ENCODE measurements around the gene ACTRT2. TPM values are rescaled to one million over a fixed set of nuclear protein-coding genes. Genes with fewer than 3 reads are reported as not detected.

The ACTRT2 gene
- total and polyA plus RNA-seq, 2 experiments from 2014 or later: not detected

DNA sequence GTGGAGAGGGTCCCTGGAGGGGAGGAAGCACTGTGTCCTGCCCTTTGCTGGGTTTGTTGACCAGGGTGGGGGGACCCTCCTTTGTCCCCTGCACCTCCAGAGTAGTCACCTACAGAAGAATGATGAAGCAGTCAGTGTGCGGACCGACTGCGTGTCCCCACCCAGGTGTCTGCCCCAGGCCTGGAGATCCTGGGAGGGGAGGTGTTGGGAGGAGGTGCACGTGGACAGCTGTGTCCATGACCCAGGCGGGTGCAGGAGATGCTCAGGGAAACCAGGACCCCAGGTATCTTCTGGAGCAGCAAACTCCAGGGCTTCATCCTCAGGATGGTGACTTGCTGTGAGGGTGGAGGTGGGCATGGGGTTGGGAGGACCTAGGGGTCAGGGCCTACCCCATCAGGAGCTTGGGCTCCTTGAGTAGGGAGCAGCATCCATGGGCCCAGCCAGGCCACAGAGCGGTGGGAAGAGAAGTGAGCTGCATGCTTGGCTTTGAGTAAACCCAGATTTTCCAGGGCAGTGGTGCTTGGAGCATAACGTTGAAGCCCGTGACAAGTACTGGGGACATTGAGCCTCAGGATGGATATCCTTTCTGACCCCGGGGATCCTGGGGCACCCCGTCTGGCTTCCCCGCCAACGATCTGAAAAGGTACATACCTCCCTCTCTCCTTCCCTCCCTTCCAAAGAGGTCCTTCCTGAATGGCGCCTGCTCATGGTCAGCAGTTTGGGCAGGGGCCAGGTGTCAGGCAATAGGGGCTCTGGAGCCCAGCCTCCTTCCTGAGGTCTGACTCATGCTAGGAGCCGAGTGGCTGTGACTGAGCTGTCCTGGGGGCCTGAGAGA lies 13.7 kb downstream of the ACTRT2 start (continued):
- no peak for TF ChIP-seq NANOG (IDR thresholded peaks at IDR 0.05; ENCODE audit: borderline replicate concordance)
- TF ChIP-seq, protein P1, sequence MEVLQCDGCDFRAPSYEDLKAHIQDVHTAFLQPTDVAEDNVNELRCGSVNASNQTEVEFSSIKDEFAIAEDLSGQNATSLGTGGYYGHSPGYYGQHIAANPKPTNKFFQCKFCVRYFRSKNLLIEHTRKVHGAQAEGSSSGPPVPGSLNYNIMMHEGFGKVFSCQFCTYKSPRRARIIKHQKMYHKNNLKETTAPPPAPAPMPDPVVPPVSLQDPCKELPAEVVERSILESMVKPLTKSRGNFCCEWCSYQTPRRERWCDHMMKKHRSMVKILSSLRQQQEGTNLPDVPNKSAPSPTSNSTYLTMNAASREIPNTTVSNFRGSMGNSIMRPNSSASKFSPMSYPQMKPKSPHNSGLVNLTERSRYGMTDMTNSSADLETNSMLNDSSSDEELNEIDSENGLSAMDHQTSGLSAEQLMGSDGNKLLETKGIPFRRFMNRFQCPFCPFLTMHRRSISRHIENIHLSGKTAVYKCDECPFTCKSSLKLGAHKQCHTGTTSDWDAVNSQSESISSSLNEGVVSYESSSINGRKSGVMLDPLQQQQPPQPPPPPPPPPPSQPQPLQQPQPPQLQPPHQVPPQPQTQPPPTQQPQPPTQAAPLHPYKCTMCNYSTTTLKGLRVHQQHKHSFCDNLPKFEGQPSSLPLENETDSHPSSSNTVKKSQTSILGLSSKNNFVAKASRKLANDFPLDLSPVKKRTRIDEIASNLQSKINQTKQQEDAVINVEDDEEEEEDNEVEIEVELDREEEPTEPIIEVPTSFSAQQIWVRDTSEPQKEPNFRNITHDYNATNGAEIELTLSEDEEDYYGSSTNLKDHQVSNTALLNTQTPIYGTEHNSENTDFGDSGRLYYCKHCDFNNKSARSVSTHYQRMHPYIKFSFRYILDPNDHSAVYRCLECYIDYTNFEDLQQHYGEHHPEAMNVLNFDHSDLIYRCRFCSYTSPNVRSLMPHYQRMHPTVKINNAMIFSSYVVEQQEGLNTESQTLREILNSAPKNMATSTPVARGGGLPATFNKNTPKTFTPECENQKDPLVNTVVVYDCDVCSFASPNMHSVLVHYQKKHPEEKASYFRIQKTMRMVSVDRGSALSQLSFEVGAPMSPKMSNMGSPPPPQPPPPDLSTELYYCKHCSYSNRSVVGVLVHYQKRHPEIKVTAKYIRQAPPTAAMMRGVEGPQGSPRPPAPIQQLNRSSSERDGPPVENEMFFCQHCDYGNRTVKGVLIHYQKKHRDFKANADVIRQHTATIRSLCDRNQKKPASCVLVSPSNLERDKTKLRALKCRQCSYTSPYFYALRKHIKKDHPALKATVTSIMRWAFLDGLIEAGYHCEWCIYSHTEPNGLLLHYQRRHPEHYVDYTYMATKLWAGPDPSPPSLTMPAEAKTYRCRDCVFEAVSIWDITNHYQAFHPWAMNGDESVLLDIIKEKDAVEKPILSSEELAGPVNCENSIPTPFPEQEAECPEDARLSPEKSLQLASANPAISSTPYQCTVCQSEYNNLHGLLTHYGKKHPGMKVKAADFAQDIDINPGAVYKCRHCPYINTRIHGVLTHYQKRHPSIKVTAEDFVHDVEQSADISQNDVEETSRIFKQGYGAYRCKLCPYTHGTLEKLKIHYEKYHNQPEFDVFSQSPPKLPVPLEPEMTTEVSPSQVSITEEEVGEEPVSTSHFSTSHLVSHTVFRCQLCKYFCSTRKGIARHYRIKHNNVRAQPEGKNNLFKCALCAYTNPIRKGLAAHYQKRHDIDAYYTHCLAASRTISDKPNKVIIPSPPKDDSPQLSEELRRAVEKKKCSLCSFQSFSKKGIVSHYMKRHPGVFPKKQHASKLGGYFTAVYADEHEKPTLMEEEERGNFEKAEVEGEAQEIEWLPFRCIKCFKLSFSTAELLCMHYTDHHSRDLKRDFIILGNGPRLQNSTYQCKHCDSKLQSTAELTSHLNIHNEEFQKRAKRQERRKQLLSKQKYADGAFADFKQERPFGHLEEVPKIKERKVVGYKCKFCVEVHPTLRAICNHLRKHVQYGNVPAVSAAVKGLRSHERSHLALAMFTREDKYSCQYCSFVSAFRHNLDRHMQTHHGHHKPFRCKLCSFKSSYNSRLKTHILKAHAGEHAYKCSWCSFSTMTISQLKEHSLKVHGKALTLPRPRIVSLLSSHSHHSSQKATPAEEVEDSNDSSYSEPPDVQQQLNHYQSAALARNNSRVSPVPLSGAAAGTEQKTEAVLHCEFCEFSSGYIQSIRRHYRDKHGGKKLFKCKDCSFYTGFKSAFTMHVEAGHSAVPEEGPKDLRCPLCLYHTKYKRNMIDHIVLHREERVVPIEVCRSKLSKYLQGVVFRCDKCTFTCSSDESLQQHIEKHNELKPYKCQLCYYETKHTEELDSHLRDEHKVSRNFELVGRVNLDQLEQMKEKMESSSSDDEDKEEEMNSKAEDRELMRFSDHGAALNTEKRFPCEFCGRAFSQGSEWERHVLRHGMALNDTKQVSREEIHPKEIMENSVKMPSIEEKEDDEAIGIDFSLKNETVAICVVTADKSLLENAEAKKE (CRISPR knock-in tag; IDR thresholded peaks at IDR 0.05): no peak

DNA sequence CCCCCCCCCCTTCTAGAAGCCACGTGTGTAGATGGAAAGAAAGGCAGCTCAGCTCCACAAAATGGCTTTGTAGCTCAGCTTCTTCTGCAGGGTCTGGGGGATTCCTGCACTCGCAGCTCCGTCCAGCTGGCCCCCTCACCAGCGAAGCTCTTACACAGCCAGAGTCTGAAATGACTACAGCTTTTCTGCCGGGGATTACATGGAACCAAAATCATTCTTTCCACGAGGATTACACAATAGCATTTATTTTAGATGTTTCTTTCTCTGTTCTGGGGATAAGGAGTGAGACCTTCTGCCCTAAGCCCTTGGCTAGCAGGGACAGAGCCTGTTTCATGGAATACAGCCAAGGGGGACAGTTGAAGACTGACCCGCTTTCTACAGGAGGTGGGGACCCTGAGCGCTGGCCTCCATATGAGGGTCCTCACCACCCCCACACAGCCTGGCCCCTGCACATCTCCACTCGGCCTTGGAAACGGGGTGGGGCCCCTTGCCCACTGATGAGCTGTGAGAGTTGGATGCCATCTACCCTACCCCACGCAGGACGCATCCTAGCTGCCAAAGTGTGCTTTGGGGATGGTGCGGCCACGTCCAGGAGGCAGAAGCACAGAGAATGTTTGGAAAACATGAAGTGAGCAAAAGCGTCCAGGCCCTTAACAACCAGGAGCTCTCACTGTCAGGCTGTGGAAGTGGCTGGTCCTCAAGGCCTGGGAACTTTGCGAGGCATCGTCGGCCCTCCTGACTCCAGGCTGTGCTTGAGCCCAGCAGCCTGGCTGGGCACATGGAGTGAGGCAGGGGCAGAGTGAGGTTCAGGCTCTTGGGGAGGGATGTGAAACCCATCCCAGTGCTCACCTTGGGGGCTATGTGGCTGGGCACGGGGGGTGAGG lies 14.5 kb downstream of the ACTRT2 start:
- Histone ChIP-seq H3K4me3 (no peak overlapping the region), H3K27me3 (ENCODE audit: insufficient read depth) (no peaks in the 10 kb centered on the region), H4K20me1 (replicated peaks; ENCODE audit: insufficient read depth) (no peaks in the 10 kb centered on the region), H3K36me3 (ENCODE audit: insufficient read depth) (no peaks in the 10 kb centered on the region), H3K9me2 (ENCODE audit: insufficient read depth) (no peaks in the 10 kb centered on the region), H3K4me2 (no peak overlapping the region), H3K79me2 (replicated peaks; ENCODE audit: insufficient read depth) (no peaks in the 10 kb centered on the region), H3K4me1 (ENCODE audit: insufficient read depth) (no peaks in the 10 kb centered on the region), H2AFZ (no peak overlapping the region), H3K27ac (ENCODE audit: low read depth) (no peak overlapping the region), H3F3A (replicated peaks; ENCODE audit: low read depth) (no peaks in the 10 kb centered on the region)
- Mint-ChIP-seq H3K27ac (no peak overlapping the region), H3K4me3 (no peak overlapping the region), H3K4me1 (peaks cover 3% of the 10 kb centered on the region; the same call in 2 of the 3 replicates), H3K27me3 (ENCODE audit: insufficient read depth, low read depth, poor library complexity) (peaks cover 10% of the 10 kb centered on the region), H3K9me3 (no peaks in the 10 kb centered on the region), H3K36me3 (ENCODE audit: low read depth) (no peaks in the 10 kb centered on the region)
- DNase-seq (ENCODE audit: low spot score): no peak
- no peak for ATAC-seq
- TF ChIP-seq, protein P2, sequence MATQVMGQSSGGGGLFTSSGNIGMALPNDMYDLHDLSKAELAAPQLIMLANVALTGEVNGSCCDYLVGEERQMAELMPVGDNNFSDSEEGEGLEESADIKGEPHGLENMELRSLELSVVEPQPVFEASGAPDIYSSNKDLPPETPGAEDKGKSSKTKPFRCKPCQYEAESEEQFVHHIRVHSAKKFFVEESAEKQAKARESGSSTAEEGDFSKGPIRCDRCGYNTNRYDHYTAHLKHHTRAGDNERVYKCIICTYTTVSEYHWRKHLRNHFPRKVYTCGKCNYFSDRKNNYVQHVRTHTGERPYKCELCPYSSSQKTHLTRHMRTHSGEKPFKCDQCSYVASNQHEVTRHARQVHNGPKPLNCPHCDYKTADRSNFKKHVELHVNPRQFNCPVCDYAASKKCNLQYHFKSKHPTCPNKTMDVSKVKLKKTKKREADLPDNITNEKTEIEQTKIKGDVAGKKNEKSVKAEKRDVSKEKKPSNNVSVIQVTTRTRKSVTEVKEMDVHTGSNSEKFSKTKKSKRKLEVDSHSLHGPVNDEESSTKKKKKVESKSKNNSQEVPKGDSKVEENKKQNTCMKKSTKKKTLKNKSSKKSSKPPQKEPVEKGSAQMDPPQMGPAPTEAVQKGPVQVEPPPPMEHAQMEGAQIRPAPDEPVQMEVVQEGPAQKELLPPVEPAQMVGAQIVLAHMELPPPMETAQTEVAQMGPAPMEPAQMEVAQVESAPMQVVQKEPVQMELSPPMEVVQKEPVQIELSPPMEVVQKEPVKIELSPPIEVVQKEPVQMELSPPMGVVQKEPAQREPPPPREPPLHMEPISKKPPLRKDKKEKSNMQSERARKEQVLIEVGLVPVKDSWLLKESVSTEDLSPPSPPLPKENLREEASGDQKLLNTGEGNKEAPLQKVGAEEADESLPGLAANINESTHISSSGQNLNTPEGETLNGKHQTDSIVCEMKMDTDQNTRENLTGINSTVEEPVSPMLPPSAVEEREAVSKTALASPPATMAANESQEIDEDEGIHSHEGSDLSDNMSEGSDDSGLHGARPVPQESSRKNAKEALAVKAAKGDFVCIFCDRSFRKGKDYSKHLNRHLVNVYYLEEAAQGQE (IDR thresholded peaks at IDR 0.05; ENCODE audit: unreplicated experiment): no peak
- TF ChIP-seq, protein P3, sequence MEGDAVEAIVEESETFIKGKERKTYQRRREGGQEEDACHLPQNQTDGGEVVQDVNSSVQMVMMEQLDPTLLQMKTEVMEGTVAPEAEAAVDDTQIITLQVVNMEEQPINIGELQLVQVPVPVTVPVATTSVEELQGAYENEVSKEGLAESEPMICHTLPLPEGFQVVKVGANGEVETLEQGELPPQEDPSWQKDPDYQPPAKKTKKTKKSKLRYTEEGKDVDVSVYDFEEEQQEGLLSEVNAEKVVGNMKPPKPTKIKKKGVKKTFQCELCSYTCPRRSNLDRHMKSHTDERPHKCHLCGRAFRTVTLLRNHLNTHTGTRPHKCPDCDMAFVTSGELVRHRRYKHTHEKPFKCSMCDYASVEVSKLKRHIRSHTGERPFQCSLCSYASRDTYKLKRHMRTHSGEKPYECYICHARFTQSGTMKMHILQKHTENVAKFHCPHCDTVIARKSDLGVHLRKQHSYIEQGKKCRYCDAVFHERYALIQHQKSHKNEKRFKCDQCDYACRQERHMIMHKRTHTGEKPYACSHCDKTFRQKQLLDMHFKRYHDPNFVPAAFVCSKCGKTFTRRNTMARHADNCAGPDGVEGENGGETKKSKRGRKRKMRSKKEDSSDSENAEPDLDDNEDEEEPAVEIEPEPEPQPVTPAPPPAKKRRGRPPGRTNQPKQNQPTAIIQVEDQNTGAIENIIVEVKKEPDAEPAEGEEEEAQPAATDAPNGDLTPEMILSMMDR (conservative IDR thresholded peaks at IDR 0.05; ENCODE audit: low read depth in 2 of 2): no peak
- TF ChIP-seq NANOG (IDR thresholded peaks at IDR 0.05; ENCODE audit: borderline replicate concordance) (no peak), ZNF114 (CRISPR knock-in tag; IDR thresholded peaks at IDR 0.05) (no peak), EZH2phosphoT487 (IDR thresholded peaks at IDR 0.05; ENCODE audit: unreplicated experiment) (no peak), EZH2 (IDR thresholded peaks at IDR 0.05; ENCODE audit: low read depth, unreplicated experiment) (no peak), CREB1 (CRISPR knock-in tag; IDR thresholded peaks at IDR 0.05; ENCODE audit: low read depth) (no peak)
- TF ChIP-seq, protein P4, sequence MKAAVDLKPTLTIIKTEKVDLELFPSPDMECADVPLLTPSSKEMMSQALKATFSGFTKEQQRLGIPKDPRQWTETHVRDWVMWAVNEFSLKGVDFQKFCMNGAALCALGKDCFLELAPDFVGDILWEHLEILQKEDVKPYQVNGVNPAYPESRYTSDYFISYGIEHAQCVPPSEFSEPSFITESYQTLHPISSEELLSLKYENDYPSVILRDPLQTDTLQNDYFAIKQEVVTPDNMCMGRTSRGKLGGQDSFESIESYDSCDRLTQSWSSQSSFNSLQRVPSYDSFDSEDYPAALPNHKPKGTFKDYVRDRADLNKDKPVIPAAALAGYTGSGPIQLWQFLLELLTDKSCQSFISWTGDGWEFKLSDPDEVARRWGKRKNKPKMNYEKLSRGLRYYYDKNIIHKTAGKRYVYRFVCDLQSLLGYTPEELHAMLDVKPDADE (IDR thresholded peaks at IDR 0.05): no peak

Data from GM23338 (cell line).